Fibroblast of lung (primary cell): ENCODE measurements around the gene EDA. TPM values are rescaled to one million over a fixed set of nuclear protein-coding genes. Genes with fewer than 3 reads are reported as not detected.
A peak's percentile ranks its signal among the peaks of the same experiment; 100 is the strongest.

Source experiments
- DNase-seq, 2 donors: peaks; one replicate each; pipeline versions ENCODE4 v3.0.0 to v3.0.0-alpha.2; 2010; ENCODE audit warnings: low read depth in 2 of 2
- H2AFZ ChIP-seq: 2 replicates; pipeline ENCODE4 v1.5.1; 2012; ENCODE audit warnings: low read length, control low read depth, inconsistent platforms
- H3K27ac ChIP-seq: 2 replicates; pipeline ENCODE4 v1.5.1; 2011; ENCODE audit warnings: low read length, control low read depth; ENCODE audit not compliant: insufficient read depth
- H3K27me3 ChIP-seq: 2 replicates; pipeline ENCODE4 v1.5.1; 2011; ENCODE audit warnings: mild to moderate bottlenecking, low read length; ENCODE audit not compliant: control insufficient read depth, insufficient read depth
- H3K36me3 ChIP-seq: 2 replicates; pipeline ENCODE4 v1.5.1; 2011; ENCODE audit warnings: low read length; ENCODE audit not compliant: control insufficient read depth, insufficient read depth
- H3K4me1 ChIP-seq: 2 replicates; pipeline ENCODE4 v1.5.1; 2011; ENCODE audit warnings: low read length; ENCODE audit not compliant: control insufficient read depth, insufficient read depth; ENCODE audit errors: extremely low read depth
- H3K4me2 ChIP-seq: 2 replicates; pipeline ENCODE4 v1.5.1; 2011; ENCODE audit warnings: low read length, control low read depth; ENCODE audit not compliant: insufficient read depth; ENCODE audit errors: extremely low read depth
- H3K4me3 ChIP-seq, 4 experiments: fragments of 200-600 bp in 1 of 4; sonication (generic) in 1 of 4; replicated peaks in 1 of 4; 2 replicates each; pipeline ENCODE4 v1.5.1; 2011 to 2016; ENCODE audit warnings: low read length in 4 of 4, low read depth in 3 of 4, mild to moderate bottlenecking in 3 of 4, control low read depth in 2 of 4, inconsistent platforms in 1 of 4, mixed read lengths in 1 of 4; ENCODE audit not compliant: insufficient read depth in 1 of 4; ENCODE audit errors: control extremely low read depth in 1 of 4
- H3K79me2 ChIP-seq: 2 replicates; pipeline ENCODE4 v1.5.1; 2012; ENCODE audit warnings: mild to moderate bottlenecking, low read length, inconsistent platforms; ENCODE audit not compliant: control insufficient read depth, insufficient read depth
- H3K9ac ChIP-seq: 2 replicates; pipeline ENCODE4 v1.5.1; 2011; ENCODE audit warnings: mild to moderate bottlenecking, low read length, control low read depth; ENCODE audit not compliant: insufficient read depth
- H3K9me3 ChIP-seq: 2 replicates; pipeline ENCODE4 v1.5.1; 2012; ENCODE audit warnings: low read depth, low read length; ENCODE audit not compliant: control insufficient read depth, insufficient read depth
- H4K20me1 ChIP-seq: 2 replicates; pipeline ENCODE4 v1.5.1; 2011; ENCODE audit warnings: low read length; ENCODE audit not compliant: control insufficient read depth, insufficient read depth; ENCODE audit errors: extremely low read depth
- EZH2 ChIP-seq: IDR thresholded peaks from 2 replicates; pipeline ENCODE4 v1.5.1; 2012; ENCODE audit warnings: low read length, control low read depth, mild to moderate bottlenecking; ENCODE audit errors: missing control alignments
- polyA plus RNA-seq, 2 donors: library from polyadenylated mRNA; depleted of rRNA in 1 of 2; stranded (reverse) in 1 of 2; unstranded in 1 of 2; fragments of >200 nt; gene quantifications; 2 replicates each; pipeline ENCODE4 v1.2.1, GENCODE V29; 2011 to 2012; ENCODE audit warnings: missing spikeins in 1 of 2
- total RNA-seq: library from RNA; depleted of rRNA; stranded (reverse); fragments of >200 nt; gene quantifications from 2 replicates; pipeline ENCODE4 v1.2.1, GENCODE V29; 2014
- TF ChIP-seq, protein P1 (sequence below), 2 donors: IDR thresholded peaks in 1 of 2; conservative IDR thresholded peaks in 1 of 2; 1 replicate in 1 of 2; 2 replicates in 1 of 2; pipeline ENCODE4 v1.5.1; 2011 to 2012; ENCODE audit warnings: low read length in 2 of 2, control low read depth in 1 of 2, inconsistent platforms in 1 of 2, low read depth in 1 of 2, mild to moderate bottlenecking in 1 of 2

The EDA gene
- total and polyA plus RNA-seq, 2 donors (not counting 1 experiment from before 2014, with no cell fraction given) = 0.17 to 0.20 TPM

DNA sequence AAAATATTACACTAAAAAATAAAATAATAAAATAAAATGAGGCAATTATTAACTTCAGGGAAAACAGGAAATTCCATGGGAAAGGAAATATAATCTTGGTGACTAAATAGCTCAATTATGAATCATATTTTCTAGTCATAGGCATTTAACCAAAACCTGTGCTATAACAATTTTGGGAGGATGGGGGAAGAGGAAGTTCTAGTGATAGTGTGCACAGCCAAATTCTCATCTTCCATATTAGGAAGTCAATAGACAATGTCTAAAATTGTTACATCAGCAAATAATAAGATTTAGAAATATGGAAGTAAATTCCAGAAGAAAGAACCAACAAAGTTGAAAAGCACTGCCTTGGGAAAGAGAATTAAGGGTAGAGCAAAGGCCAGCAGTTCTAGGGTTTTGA lies 431.1 kb downstream of the EDA start:
- Histone ChIP-seq H3K27me3 (no peaks in the 10 kb centered on the region), H3K27ac (peak overlapping the region; percentile 47), H3K4me3 (no peak overlapping the region), H3K79me2 (no peaks in the 10 kb centered on the region), H3K4me1 (no peaks in the 10 kb centered on the region), H3K36me3 (no peaks in the 10 kb centered on the region), H3K9me3 (no peaks in the 10 kb centered on the region), H3K4me2 (no peak overlapping the region), H2AFZ (no peak overlapping the region), H4K20me1 (no peaks in the 10 kb centered on the region), H3K9ac (no peak overlapping the region)
- peak in 1 of 2 donors; percentile 38 for DNase-seq
- TF ChIP-seq EZH2 = no peak
- TF ChIP-seq, protein P1, sequence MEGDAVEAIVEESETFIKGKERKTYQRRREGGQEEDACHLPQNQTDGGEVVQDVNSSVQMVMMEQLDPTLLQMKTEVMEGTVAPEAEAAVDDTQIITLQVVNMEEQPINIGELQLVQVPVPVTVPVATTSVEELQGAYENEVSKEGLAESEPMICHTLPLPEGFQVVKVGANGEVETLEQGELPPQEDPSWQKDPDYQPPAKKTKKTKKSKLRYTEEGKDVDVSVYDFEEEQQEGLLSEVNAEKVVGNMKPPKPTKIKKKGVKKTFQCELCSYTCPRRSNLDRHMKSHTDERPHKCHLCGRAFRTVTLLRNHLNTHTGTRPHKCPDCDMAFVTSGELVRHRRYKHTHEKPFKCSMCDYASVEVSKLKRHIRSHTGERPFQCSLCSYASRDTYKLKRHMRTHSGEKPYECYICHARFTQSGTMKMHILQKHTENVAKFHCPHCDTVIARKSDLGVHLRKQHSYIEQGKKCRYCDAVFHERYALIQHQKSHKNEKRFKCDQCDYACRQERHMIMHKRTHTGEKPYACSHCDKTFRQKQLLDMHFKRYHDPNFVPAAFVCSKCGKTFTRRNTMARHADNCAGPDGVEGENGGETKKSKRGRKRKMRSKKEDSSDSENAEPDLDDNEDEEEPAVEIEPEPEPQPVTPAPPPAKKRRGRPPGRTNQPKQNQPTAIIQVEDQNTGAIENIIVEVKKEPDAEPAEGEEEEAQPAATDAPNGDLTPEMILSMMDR (conservative IDR thresholded peaks at IDR 0.05 in 1 of 2, IDR thresholded peaks at IDR 0.05 in 1 of 2; ENCODE audit: low read depth in 1 of 2, low read length in 2 of 2) = no peak

DNA sequence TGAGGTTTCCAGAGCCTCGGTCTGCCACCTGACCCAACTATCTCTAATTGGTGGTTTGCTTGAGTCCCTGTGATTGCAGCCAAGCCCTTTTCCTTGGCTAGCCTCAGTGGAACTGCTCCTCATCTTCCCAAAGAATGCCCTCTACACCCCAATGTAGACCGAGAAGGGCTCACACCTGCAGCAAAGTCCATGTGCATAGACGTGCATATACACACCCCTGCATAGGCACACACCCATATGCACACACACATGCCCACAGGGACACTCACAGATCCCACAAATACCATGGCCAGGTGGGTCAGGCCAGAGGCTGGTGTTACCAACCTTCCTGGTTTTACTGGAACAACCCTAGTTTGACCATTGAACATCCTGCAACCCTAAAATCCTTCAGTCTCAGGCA lies 433.5 kb downstream of the EDA start:
- H3K4me3 ChIP-seq = no peak overlapping the region
- no peaks in the 10 kb centered on the region for H3K79me2 ChIP-seq
- TF ChIP-seq, protein P1 (conservative IDR thresholded peaks at IDR 0.05 in 1 of 2, IDR thresholded peaks at IDR 0.05 in 1 of 2; ENCODE audit: low read depth in 1 of 2, low read length in 2 of 2) = no peak
- no peak for TF ChIP-seq EZH2
- H2AFZ ChIP-seq = no peak overlapping the region
- no peaks in the 10 kb centered on the region for H3K9me3 ChIP-seq
- H3K9ac ChIP-seq = no peak overlapping the region
- no peak overlapping the region for H3K27ac ChIP-seq
- H4K20me1 ChIP-seq = no peaks in the 10 kb centered on the region
- no peak overlapping the region for H3K4me2 ChIP-seq
- no peak for DNase-seq
- no peaks in the 10 kb centered on the region for H3K27me3 ChIP-seq
- no peaks in the 10 kb centered on the region for H3K4me1 ChIP-seq
- no peaks in the 10 kb centered on the region for H3K36me3 ChIP-seq

DNA sequence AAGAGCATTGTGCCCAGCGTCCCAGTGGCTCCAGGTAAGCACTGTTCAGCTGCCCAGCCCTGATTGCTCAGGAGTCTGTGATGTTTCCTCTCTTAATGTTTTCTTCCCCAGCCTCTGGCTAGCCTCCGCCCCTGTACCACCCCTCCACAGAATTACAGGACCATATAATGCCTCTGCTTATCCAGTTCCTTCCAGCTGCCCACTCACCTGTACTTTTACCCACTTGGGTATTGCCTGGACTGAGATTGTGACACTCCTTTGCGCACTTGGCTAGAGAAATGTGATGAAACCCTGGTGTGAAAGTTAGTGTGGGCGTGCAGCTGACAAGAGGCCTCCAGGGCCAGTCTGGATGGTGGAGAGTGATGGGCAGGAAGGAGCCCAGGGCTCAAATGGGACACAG lies 434.0 kb downstream of the EDA start, which contains the start of gene AWAT2:
AWAT2 (minus strand) TSS at position 14 of the 400 bp plus-strand sequence; CDS start at position 8, 6 bp downstream.
- no peak within 1 kb of the TSS for H3K4me3 ChIP-seq
- H3K4me1 ChIP-seq = no peaks in the 10 kb centered on the region
- no peaks in the 10 kb centered on the region for H3K9me3 ChIP-seq
- H3K9ac ChIP-seq = no peak within 1 kb of the TSS
- no peak for DNase-seq
- H2AFZ ChIP-seq = no peak within 1 kb of the TSS
- H3K4me2 ChIP-seq = no peak within 1 kb of the TSS
- no peaks in the 10 kb centered on the region for H3K79me2 ChIP-seq
- TF ChIP-seq EZH2 = no peak
- TF ChIP-seq, protein P1 (conservative IDR thresholded peaks at IDR 0.05 in 1 of 2, IDR thresholded peaks at IDR 0.05 in 1 of 2; ENCODE audit: low read depth in 1 of 2, low read length in 2 of 2) = no peak
- no peak within 1 kb of the TSS for H3K27ac ChIP-seq
- H3K36me3 ChIP-seq = no peaks in the 10 kb centered on the region
- no peaks in the 10 kb centered on the region for H3K27me3 ChIP-seq
- H4K20me1 ChIP-seq = no peaks in the 10 kb centered on the region
